OCI-LY7 (cell line): ENCODE measurements around the gene TMEM181.

Experiments used
- EZH2phosphoT487 ChIP-seq: fragments of 200-600 bp; sonication (generic); IDR thresholded peaks from 2 replicates; pipeline ENCODE4 v1.6.1; 2018; ENCODE audit warnings: low read depth, borderline replicate concordance, mild to moderate bottlenecking, mixed run types, antibody characterized with exemption, low read length, moderate library complexity, mixed read lengths
- TF ChIP-seq, protein P1 (sequence below): fragments of 200-600 bp; sonication (generic); conservative IDR thresholded peaks from 2 replicates; pipeline ENCODE4 v1.5.1; 2014; ENCODE audit warnings: mild to moderate bottlenecking, antibody characterized with exemption, low read length, moderate library complexity, mixed read lengths

DNA sequence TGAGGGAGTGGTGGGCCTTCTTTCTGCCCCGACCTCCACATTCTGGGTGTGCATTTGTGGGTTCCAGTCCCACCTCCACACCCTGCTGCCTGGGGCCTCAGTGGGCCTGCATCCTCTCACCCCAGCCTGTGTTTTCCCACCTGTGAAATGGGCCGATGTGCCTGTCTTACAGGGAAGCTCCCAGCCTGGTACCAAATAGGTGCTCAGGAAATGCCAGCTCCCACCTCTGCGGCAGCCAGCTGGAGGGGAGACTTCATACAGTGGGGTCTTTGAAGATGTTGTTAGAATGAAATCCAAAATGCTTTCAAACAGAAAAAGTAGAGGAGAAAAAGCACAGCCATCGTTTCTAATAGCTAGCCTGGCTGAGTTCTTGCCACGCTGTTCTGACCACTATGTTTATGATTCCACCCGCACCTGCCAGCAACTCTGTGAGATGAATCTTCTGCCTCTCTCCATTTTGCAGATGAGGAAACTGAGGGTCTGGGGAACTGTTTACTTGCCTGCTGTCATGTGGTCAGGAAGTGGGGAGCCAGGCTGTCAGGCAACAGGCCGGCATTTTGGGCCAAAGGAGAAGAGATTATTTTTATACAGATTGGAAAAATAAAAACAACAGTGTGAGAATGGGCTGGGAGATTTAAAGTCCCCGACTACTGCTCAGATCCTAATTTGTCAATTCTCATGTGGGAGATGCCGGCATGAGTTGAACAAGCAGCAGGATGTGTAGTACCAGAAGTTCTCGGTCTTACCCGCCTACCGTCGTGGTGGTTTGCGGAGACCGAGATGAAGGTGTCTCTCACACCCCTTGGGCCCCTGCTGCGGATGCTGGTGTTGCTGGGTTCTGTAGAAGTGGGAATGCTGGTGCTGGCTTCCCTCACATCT lies 4.6 kb downstream of the TMEM181 start:
- TF ChIP-seq, protein P1, sequence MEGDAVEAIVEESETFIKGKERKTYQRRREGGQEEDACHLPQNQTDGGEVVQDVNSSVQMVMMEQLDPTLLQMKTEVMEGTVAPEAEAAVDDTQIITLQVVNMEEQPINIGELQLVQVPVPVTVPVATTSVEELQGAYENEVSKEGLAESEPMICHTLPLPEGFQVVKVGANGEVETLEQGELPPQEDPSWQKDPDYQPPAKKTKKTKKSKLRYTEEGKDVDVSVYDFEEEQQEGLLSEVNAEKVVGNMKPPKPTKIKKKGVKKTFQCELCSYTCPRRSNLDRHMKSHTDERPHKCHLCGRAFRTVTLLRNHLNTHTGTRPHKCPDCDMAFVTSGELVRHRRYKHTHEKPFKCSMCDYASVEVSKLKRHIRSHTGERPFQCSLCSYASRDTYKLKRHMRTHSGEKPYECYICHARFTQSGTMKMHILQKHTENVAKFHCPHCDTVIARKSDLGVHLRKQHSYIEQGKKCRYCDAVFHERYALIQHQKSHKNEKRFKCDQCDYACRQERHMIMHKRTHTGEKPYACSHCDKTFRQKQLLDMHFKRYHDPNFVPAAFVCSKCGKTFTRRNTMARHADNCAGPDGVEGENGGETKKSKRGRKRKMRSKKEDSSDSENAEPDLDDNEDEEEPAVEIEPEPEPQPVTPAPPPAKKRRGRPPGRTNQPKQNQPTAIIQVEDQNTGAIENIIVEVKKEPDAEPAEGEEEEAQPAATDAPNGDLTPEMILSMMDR = no peak
- no peak for TF ChIP-seq EZH2phosphoT487
